HG03439 (cell line): ENCODE data around the gene HOXB6.

Experiments
- ATAC-seq: cut with Tn5 transposase; IDR thresholded peaks from one replicate; pipeline ENCODE4 v1.9.1; 2021; ENCODE audit warnings: mild to moderate bottlenecking, moderate library complexity; ENCODE audit not compliant: unreplicated experiment

The HOXB6 gene

GRCh38 chr17:48568499-48569239 lies 36.1 kb downstream of the HOXB6 start:
- ATAC-seq, result no peak

GRCh38 chr17:48567646-48568354 lies 37.0 kb downstream of the HOXB6 start:
- ATAC-seq, result no peak

GRCh38 chr17:48567209-48567608 lies 37.6 kb downstream of the HOXB6 start:
- ATAC-seq, result no peak

DNA sequence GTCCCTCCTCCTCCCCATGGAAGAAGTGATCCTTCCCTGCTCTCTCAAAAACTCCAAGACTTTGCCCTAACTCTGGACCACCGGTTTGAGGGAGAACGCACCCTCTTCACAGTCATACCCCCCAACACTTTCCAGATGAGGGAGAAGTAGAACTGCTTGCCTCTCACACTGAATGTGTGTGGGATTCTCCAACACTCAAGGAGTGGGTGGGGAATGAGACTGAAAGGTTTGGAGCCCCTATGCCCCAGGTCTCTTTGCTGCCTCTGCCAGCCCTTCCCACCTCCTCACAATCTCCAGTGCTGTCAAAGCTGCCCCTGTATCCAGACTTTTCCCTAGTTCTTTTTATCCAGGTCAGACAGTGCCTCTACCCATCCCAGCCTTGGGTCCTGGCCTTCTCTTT lies 38.1 kb downstream of the HOXB6 start:
- no peak for ATAC-seq

- no peak for ATAC-seq
These were observed 38.7 kb downstream of the HOXB6 start for GRCh38 chr17:48565925-48566710.

DNA sequence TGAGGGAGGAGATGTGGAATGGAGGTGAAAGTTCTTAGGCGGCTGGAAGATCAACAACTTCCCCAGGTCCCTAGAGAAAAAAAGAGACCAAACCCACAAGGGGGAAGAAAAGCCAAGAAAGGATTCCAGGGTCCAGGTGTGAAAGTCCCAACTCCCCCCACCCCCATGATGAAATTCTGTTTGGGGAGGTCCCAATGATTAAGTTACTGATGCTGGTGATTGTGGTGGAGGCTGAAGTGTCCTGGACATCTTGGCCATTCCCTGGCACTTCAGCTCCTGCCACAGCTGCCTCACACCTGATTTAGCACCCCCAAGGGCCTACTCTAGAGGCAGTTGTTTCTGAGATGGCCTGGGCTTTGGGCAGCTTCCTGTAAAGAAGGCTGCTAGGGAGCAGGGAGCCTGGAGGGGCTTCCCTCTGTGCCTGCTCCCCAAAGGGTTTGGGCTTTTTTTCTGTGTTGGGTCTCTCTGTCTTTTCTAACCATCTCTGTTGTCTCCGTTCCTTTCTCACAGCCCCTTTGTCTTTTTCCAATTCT lies 39.7 kb downstream of the HOXB6 start:
- ATAC-seq, result no peak

GRCh38 chr17:48564188-48565021 lies 40.4 kb downstream of the HOXB6 start:
- no peak for ATAC-seq

- ATAC-seq, result no peak
These were observed 41.0 kb downstream of the HOXB6 start for GRCh38 chr17:48563867-48564187.

GRCh38 chr17:48563385-48563838 lies 41.4 kb downstream of the HOXB6 start:
- ATAC-seq, result no peak

GRCh38 chr17:48562934-48563333 lies 41.9 kb downstream of the HOXB6 start:
- ATAC-seq, result no peak

DNA sequence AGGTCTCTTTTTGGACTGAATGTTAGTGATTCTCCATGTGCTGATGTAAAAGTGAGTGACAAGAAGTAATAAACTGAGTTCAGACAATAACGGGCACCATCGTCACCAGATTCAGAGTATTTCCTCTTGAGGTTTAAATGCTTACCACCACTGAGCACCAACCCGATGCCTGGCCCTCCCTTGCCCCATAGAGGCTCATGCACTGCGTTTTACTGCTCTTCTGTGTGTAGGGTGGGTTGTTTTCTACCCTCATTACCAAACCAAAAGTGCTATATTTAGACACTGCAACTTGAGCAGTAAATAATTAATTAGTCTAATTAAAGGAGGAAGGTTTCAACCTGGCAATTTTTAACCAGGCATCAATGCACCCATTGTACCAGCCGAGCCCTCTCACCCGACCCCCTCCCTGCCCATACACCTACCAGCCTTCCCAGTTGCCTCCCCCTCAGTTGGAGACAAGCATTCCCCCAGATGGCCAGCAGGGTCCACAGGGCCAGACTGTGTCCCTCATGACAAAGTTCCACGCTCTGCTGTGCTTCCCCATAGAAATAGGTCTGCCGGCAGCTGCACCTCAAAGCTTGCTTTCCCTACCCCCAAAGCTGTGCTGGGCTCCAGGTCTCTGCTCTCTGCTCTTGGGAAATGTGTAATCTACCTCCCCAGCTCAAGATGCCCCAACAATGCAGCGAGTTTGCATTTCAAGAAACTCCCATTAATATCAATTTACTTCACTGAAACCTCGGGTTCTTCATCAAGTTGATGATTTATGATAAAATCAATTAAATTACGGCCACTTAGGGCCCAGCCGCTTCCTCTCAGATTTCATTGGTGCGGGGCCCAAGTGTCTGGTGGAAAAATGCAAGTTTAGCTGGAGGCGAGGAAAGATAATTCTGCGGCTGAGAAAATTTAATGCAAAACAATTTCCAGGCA lies 42.6 kb downstream of the HOXB6 start:
- ATAC-seq, result no peak

DNA sequence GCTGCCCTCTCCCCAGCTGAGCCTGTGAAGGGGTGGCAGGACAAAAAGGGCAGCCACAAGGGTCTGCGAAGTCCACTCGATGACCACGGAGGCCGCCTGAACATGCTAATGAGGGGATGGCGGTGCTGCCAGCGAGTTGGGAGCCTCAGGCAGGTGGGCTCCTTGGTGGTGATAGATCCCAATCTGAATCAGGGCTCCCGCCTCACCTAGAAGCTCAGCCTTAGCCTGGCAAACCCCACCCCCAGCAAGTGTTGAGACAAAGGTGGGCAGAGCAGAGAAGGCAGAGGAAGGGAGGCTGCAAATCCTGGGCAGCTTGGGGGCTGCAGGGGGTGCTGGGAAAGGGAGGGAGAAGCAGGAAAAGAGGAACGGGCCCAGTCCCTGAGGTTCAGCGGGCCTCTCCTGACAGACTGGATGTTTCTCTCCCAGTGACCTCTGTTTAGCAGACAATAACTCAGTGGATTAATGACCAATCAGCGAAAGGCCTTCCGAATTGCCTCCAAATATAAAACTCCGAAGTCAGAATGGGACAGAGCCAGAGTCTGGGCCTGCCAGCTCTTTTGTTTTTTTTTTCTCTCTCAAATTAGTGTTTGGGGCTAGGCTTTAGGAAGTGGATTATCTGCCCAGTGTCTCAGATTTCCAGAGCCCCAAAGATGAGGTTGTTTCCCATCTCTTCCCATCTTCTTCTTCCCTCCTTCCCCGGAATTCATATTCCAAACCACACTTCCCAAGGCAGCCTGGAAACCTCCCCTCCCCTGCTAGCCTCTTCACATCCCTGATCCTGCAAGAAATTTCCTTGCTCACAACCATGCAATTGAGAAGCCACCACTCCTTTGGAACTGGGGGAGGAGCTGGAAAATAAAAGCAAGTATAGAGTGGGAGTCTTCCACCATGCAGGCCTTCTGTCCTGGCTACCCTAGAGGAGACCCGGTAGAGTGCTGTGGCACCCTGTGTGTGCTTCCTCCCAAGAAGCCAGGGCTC lies 44.7 kb downstream of the HOXB6 start:
- ATAC-seq, result no peak

DNA sequence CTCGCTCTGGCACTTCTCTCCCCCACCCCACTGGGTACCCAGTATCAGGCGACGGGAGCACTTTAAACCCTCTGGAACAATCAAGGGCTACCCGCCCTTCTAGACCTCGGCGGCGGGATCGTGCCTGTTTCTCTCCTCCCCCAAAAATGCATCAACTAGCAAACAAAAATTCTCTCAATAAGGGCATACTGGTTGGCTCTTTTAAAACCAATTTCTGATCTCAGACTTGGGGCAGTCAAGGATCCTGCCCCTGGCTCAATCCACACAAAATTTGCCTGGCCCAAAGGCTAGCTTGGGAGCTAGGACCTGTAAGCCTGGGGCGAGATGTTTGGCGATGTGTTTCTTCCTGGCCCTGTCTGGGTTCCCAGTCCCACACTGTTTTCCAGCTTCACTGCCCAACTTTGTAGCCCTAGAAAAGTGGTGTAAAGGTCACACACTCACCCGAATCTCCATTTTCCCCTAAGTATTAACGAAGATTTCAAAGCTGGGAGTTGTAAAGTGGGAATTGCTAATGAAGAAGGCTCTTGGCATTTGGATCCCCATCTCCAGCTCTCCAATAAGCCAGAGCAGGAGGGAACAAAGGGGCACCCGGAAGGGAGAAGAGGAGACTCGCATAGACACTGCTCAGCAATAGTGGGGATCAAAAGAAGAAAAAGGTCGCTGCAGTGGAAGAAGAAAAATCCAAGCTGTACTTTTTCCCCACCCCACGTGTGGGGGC lies 45.5 kb downstream of the HOXB6 start:
- no peak for ATAC-seq

- ATAC-seq, result no peak
These were observed 46.0 kb downstream of the HOXB6 start for GRCh38 chr17:48558831-48559121.

- no peak for ATAC-seq
These were observed 46.5 kb downstream of the HOXB6 start for GRCh38 chr17:48558057-48558830.

DNA sequence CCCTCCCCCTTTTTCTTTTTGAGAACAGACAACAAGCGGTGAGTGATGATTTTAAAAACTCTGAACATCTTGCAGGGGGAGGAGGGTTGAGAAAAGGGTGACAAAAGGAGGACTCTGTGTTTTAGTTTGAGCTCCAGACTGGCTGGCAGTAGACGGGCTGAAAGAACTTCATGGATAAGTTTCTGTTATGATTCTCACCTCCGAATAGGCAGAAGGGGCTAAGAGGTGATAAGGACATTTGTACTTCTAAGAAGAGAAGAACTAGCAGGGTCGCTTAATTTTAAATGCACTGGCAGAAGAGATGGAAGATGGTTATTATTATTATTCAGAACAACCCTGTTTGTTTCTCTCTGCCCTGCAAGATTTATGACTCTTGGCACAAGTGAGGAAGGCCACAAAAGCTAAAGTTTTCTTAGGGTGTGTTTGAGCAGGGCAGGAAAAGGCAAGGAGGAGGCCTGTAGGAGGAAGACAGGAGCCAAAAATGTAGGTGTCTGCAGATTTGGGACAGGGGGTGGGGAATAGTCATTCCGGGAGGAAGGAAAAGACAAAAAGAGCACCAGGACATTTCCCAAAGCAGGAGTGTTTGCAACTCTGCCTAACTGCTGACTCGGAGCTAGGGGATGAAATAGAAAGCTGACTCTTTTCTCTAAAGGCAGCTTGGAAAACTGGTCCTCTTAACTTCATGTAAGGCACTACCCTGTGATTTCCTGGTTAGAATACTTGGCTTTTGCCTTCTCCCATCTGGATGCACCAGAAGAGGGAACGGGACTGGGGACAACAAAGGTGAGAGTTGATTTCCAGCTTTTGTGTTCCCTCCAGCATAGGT lies 48.0 kb downstream of the HOXB6 start:
- no peak for ATAC-seq
